ENCODE measurements around the gene PRKCI. TPM values are rescaled to one million over a fixed set of nuclear protein-coding genes. Genes with fewer than 3 reads are reported as not detected.

The PRKCI gene
- polyA plus RNA-seq, 3 donors, result 5.1 to 15.4 (median 11.6) TPM

GRCh38 chr3:170317954-170318353 lies 95.7 kb downstream of the PRKCI start:
- Mint-ChIP-seq H3K9me3 (peaks cover 0 to 5% (median 2%) of the 10 kb centered on the region in 7 donors), H3K4me3 (no peak overlapping the region), H3K27me3 (ENCODE audit: low read depth in 3 of 3) (peaks cover 0 to 2% (median 0%) of the 10 kb centered on the region in 3 donors), H3K4me1 (peaks cover 16% of the 10 kb centered on the region), H3K27ac (no peak overlapping the region), H3K36me3 (no peaks in the 10 kb centered on the region)
- 90% methylated on average over 2 of the region's 3 CpGs for WGBS (ENCODE audit: insufficient coverage)
- Histone ChIP-seq H3K36me3 (replicated peaks in 1 of 2; ENCODE audit: control insufficient read depth in 1 of 2, insufficient read depth in 2 of 2, low read length in 2 of 2) (no peaks in the 10 kb centered on the region), H3K4me1 (ENCODE audit: control insufficient read depth in 1 of 2, insufficient read depth in 2 of 2, low read length in 2 of 2) (peaks cover 17 to 22% of the 10 kb centered on the region in 2 donors), H3K9ac (ENCODE audit: insufficient read depth, low read length, poor library complexity, severe bottlenecking) (no peak overlapping the region), H3K79me2 (ENCODE audit: insufficient read depth, low read length) (no peaks in the 10 kb centered on the region), H2AFZ (ENCODE audit: insufficient read depth, low read depth, low read length, poor library complexity, severe bottlenecking) (no peak overlapping the region), H3K27me3 (ENCODE audit: control insufficient read depth in 2 of 2, insufficient read depth in 2 of 2, low read length in 2 of 2) (no peaks in the 10 kb centered on the region), H3K4me3 (replicated peaks in 1 of 3; ENCODE audit: low read depth in 2 of 3, low read length in 3 of 3) (no peak overlapping the region), H3K9me3 (replicated peaks in 1 of 2; ENCODE audit: control insufficient read depth in 1 of 2, insufficient read depth in 1 of 2, low read length in 2 of 2) (no peaks in the 10 kb centered on the region), H4K20me1 (ENCODE audit: insufficient read depth, low read length) (no peaks in the 10 kb centered on the region), H3K4me2 (replicated peaks; ENCODE audit: extremely low read depth, low read length, poor library complexity, severe bottlenecking) (no peak overlapping the region), H3K27ac (ENCODE audit: low read depth in 1 of 2, low read length in 2 of 2) (no peak overlapping the region)
- TF ChIP-seq, protein P1, sequence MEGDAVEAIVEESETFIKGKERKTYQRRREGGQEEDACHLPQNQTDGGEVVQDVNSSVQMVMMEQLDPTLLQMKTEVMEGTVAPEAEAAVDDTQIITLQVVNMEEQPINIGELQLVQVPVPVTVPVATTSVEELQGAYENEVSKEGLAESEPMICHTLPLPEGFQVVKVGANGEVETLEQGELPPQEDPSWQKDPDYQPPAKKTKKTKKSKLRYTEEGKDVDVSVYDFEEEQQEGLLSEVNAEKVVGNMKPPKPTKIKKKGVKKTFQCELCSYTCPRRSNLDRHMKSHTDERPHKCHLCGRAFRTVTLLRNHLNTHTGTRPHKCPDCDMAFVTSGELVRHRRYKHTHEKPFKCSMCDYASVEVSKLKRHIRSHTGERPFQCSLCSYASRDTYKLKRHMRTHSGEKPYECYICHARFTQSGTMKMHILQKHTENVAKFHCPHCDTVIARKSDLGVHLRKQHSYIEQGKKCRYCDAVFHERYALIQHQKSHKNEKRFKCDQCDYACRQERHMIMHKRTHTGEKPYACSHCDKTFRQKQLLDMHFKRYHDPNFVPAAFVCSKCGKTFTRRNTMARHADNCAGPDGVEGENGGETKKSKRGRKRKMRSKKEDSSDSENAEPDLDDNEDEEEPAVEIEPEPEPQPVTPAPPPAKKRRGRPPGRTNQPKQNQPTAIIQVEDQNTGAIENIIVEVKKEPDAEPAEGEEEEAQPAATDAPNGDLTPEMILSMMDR (IDR thresholded peaks at IDR 0.05), result no peak
- intact Hi-C loops (cut with micrococcal nuclease), result loop anchor here (5.0 to 10.0 kb wide), 2 partner anchors 39 to 97 kb away; partner anchors contain the start of genes CLDN11 (in 1 of the 2) and SKIL (in 1 of the 2)
- no peak for DNase-seq

- no peaks in the 10 kb centered on the region for H3K36me3 ChIP-seq (replicated peaks in 1 of 2; ENCODE audit: control insufficient read depth in 1 of 2, insufficient read depth in 2 of 2, low read length in 2 of 2)
- peaks cover 17 to 22% of the 10 kb centered on the region in 2 donors for H3K4me1 ChIP-seq (ENCODE audit: control insufficient read depth in 1 of 2, insufficient read depth in 2 of 2, low read length in 2 of 2)
- no peak overlapping the region for H3K9ac ChIP-seq (ENCODE audit: insufficient read depth, low read length, poor library complexity, severe bottlenecking)
- WGBS (ENCODE audit: insufficient coverage), result 100% methylated on average over 2 of the region's 7 CpGs
- no peaks in the 10 kb centered on the region for H4K20me1 ChIP-seq (ENCODE audit: insufficient read depth, low read length)
- H3K4me2 ChIP-seq (replicated peaks; ENCODE audit: extremely low read depth, low read length, poor library complexity, severe bottlenecking), result peak overlapping the region; percentile 33
- no peak overlapping the region for H2AFZ ChIP-seq (ENCODE audit: insufficient read depth, low read depth, low read length, poor library complexity, severe bottlenecking)
- intact Hi-C loops (cut with micrococcal nuclease), result no loop called here
- H3K9me3 ChIP-seq (replicated peaks in 1 of 2; ENCODE audit: control insufficient read depth in 1 of 2, insufficient read depth in 1 of 2, low read length in 2 of 2), result no peaks in the 10 kb centered on the region
- peak overlapping the region in 1 of 2 donors; percentile 52 for H3K27ac ChIP-seq (ENCODE audit: low read depth in 1 of 2, low read length in 2 of 2)
- H3K9me3 Mint-ChIP-seq, result peaks cover 0 to 5% (median 2%) of the 10 kb centered on the region in 7 donors
- H3K4me3 ChIP-seq (replicated peaks in 1 of 3; ENCODE audit: low read depth in 2 of 3, low read length in 3 of 3), result peak overlapping the region in 1 of 3 experiments; percentile 22
- H3K27ac Mint-ChIP-seq, result peak overlapping the region in 5 of 7 donors; percentile 12 to 82 (median 65)
- H3K36me3 Mint-ChIP-seq, result no peaks in the 10 kb centered on the region
- TF ChIP-seq, protein P1 (IDR thresholded peaks at IDR 0.05), result no peak
- H3K4me3 Mint-ChIP-seq, result peak overlapping the region in 1 of 2 donors; percentile 33
- no peaks in the 10 kb centered on the region for H3K27me3 ChIP-seq (ENCODE audit: control insufficient read depth in 2 of 2, insufficient read depth in 2 of 2, low read length in 2 of 2)
- DNase-seq, result peak in 2 of 3 donors; percentile 20 to 31
- H3K27me3 Mint-ChIP-seq (ENCODE audit: low read depth in 3 of 3), result peaks cover 0 to 3% (median 2%) of the 10 kb centered on the region in 3 donors
- peaks cover 16% of the 10 kb centered on the region for H3K4me1 Mint-ChIP-seq
- no peaks in the 10 kb centered on the region for H3K79me2 ChIP-seq (ENCODE audit: insufficient read depth, low read length)
Measured at GRCh38 chr3:170320461-170321121, 98.4 kb downstream of the PRKCI start.
